Measurements from ENCODE around the gene MRPS27.

The MRPS27 gene

GRCh38 chr5:72228960-72229359 is 91.1 kb downstream of the MRPS27 start:
- DNase-seq (ENCODE audit: low read depth): no peak
- no peak overlapping the region for H3K4me3 ChIP-seq (ENCODE audit: low read length)
- TF ChIP-seq, protein P1, sequence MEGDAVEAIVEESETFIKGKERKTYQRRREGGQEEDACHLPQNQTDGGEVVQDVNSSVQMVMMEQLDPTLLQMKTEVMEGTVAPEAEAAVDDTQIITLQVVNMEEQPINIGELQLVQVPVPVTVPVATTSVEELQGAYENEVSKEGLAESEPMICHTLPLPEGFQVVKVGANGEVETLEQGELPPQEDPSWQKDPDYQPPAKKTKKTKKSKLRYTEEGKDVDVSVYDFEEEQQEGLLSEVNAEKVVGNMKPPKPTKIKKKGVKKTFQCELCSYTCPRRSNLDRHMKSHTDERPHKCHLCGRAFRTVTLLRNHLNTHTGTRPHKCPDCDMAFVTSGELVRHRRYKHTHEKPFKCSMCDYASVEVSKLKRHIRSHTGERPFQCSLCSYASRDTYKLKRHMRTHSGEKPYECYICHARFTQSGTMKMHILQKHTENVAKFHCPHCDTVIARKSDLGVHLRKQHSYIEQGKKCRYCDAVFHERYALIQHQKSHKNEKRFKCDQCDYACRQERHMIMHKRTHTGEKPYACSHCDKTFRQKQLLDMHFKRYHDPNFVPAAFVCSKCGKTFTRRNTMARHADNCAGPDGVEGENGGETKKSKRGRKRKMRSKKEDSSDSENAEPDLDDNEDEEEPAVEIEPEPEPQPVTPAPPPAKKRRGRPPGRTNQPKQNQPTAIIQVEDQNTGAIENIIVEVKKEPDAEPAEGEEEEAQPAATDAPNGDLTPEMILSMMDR (conservative IDR thresholded peaks at IDR 0.05; ENCODE audit: low read depth, low read length): no peak

- TF ChIP-seq, protein P1 (conservative IDR thresholded peaks at IDR 0.05; ENCODE audit: low read depth, low read length): no peak
- H3K4me3 ChIP-seq (ENCODE audit: low read length): no peak overlapping the region
- DNase-seq (ENCODE audit: low read depth): no peak
Measured at GRCh38 chr5:72226950-72227349, 93.1 kb downstream of the MRPS27 start.

DNA sequence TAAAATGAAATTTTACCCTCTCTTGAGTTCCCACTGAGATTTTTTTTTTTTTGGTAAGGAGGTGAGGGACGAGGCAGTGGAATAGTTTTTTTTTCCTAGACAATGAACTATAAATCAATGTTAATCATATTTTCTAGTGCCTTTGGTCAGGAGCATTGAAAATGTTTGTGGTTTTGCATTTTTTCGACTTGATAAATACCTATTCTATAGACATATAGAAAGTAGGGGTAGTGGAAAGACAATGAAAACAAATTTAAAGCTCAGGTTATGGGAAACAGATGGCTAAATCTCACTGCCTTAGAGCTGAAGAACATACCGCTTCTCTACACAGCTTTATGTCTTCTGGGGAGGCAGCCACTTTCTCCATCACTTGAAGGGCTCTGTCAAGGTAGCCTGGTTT is 94.3 kb downstream of the MRPS27 start:
- no peak for DNase-seq (ENCODE audit: low read depth)
- TF ChIP-seq, protein P1 (conservative IDR thresholded peaks at IDR 0.05; ENCODE audit: low read depth, low read length): no peak
- no peak overlapping the region for H3K4me3 ChIP-seq (ENCODE audit: low read length)

DNA sequence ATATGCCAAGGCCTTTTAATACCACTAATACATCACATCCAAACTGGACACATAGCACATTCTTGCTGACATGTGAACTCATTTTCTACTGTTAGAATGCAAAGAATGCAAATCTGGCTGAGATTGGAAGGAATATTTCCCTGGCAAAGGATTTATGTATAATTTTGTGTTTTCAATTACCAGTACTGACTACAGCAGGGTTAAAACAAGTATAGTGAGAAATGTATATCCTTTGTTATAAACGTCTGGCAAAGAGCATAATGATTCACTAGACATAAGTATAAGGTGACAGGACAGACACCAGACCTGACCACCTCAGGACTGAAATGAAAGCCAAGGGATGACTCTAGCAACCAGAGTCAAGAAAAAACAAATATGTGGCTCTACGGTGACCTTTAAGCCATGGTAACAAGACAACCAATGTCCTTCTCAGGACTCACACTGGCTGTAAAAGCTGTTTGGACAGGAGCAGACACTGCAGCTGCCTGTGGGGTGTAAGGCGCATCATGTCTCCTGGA is 95.0 kb downstream of the MRPS27 start:
- DNase-seq (ENCODE audit: low read depth): peak; percentile 80
- TF ChIP-seq, protein P1 (conservative IDR thresholded peaks at IDR 0.05; ENCODE audit: low read depth, low read length): no peak
- H3K4me3 ChIP-seq (ENCODE audit: low read length): no peak overlapping the region

GRCh38 chr5:72223371-72223770 is 96.7 kb downstream of the MRPS27 start:
- no peak for DNase-seq (ENCODE audit: low read depth)
- H3K4me3 ChIP-seq (ENCODE audit: low read length): no peak overlapping the region
- TF ChIP-seq, protein P1 (conservative IDR thresholded peaks at IDR 0.05; ENCODE audit: low read depth, low read length): no peak

DNA sequence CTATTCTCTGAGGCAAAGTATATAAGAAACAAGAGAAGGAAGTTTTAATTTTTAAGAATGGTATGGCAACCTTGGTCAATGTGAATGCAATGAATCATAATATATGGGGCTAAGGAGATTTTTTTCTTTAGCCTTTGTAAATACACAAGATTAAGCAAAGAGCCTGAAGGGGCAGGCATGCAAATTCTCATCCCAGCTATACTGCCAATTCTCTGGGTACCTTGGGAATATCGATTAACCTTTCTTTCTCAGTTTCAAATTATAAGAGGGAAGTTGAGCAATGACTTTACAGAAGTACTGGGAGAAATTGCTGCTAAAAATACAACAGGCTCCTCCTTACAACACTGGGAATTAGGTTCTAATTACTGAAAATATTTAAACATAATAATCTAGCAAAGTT is 97.5 kb downstream of the MRPS27 start:
- no peak overlapping the region for H3K4me3 ChIP-seq (ENCODE audit: low read length)
- no peak for DNase-seq (ENCODE audit: low read depth)
- TF ChIP-seq, protein P1 (conservative IDR thresholded peaks at IDR 0.05; ENCODE audit: low read depth, low read length): no peak

GRCh38 chr5:72221541-72221940 is 98.5 kb downstream of the MRPS27 start:
- TF ChIP-seq, protein P1 (conservative IDR thresholded peaks at IDR 0.05; ENCODE audit: low read depth, low read length): no peak
- no peak overlapping the region for H3K4me3 ChIP-seq (ENCODE audit: low read length)
- no peak for DNase-seq (ENCODE audit: low read depth)
